KMS-11 (cell line): ENCODE data around the gene TIGAR.

Experiments
- H2AFZ ChIP-seq: fragments of 200-600 bp; sonication (generic); 2 replicates; pipeline ENCODE4 v1.6.1; 2016; ENCODE audit warnings: antibody characterized with exemption, mixed run types, low read depth
- H3K27ac ChIP-seq: fragments of 200-600 bp; sonication (generic); 2 replicates; pipeline ENCODE4 v1.6.1; 2016; ENCODE audit warnings: mild to moderate bottlenecking, mixed run types
- H3K27me3 ChIP-seq: fragments of 200-600 bp; sonication (generic); 2 replicates; pipeline ENCODE4 v1.6.1; 2017; ENCODE audit warnings: mild to moderate bottlenecking, low read depth, mixed run types, moderate library complexity; ENCODE audit not compliant: insufficient read depth
- H3K36me3 ChIP-seq: fragments of 200-600 bp; sonication (generic); 2 replicates; pipeline ENCODE4 v1.6.1; 2017; ENCODE audit warnings: mild to moderate bottlenecking, mixed run types; ENCODE audit not compliant: insufficient read depth
- H3K4me1 ChIP-seq: fragments of 200-600 bp; sonication (generic); 2 replicates; pipeline ENCODE4 v1.6.1; 2016; ENCODE audit warnings: mild to moderate bottlenecking, low read depth, mixed run types; ENCODE audit not compliant: poor library complexity, severe bottlenecking
- H3K4me2 ChIP-seq: fragments of 200-600 bp; sonication (generic); 2 replicates; pipeline ENCODE4 v1.7.0; 2016; ENCODE audit warnings: mild to moderate bottlenecking, mixed run types
- H3K4me3 ChIP-seq: fragments of 200-600 bp; sonication (generic); IDR thresholded peaks from 2 replicates; pipeline ENCODE4 v1.6.1; 2017; ENCODE audit warnings: low read depth, low read length, mixed read lengths; ENCODE audit not compliant: insufficient read depth
- H3K79me2 ChIP-seq: fragments of 200-600 bp; sonication (generic); 2 replicates; pipeline ENCODE4 v1.6.1; 2016; ENCODE audit warnings: low read depth, mixed run types; ENCODE audit not compliant: insufficient read depth
- H3K9ac ChIP-seq: fragments of 200-600 bp; sonication (generic); 2 replicates; pipeline ENCODE4 v1.6.1; 2016; ENCODE audit warnings: mild to moderate bottlenecking, mixed run types
- H4K20me1 ChIP-seq: fragments of 200-600 bp; sonication (generic); 2 replicates; pipeline ENCODE4 v1.6.1; 2016; ENCODE audit warnings: mild to moderate bottlenecking, mixed run types; ENCODE audit not compliant: insufficient read depth
- TF ChIP-seq, protein P1 (sequence below): fragments of 200-600 bp; sonication (generic); conservative IDR thresholded peaks from 2 replicates; pipeline ENCODE4 v1.6.1; 2017; ENCODE audit warnings: low read depth, mild to moderate bottlenecking, antibody characterized with exemption, low read length, moderate library complexity, mixed read lengths

TIGAR gene

DNA sequence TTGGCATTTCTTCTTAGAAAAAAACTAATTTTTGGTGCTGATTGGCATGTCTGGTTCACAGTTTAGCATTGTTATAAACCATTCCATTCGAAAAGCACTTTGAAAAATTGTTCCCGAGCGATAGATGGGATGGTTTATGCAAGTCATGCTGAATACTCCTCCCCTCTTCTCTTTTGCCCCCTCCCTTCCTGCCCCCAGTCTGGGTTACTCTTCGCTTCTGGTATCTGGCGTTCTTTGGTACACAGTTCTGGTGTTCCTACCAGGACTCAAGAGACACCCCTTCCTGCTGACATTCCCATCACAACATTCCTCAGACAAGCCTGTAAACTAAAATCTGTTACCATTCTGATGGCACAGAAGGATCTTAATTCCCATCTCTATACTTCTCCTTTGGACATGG, 20.1 kb upstream of the TIGAR start:
- Histone ChIP-seq H3K79me2 (peaks cover 22% of the 10 kb centered on the region; the same call in 1 of the 2 replicates), H3K27me3 (no peaks in the 10 kb centered on the region), H3K9ac (no peak overlapping the region), H2AFZ (no peak overlapping the region), H3K4me3 (no peak overlapping the region), H3K4me2 (no peak overlapping the region), H3K36me3 (peaks cover 23% of the 10 kb centered on the region; the same call in 1 of the 2 replicates), H4K20me1 (peaks cover 31% of the 10 kb centered on the region; the same call in 1 of the 2 replicates), H3K4me1 (peaks cover 5% of the 10 kb centered on the region), H3K27ac (no peak overlapping the region)
- TF ChIP-seq, protein P1, sequence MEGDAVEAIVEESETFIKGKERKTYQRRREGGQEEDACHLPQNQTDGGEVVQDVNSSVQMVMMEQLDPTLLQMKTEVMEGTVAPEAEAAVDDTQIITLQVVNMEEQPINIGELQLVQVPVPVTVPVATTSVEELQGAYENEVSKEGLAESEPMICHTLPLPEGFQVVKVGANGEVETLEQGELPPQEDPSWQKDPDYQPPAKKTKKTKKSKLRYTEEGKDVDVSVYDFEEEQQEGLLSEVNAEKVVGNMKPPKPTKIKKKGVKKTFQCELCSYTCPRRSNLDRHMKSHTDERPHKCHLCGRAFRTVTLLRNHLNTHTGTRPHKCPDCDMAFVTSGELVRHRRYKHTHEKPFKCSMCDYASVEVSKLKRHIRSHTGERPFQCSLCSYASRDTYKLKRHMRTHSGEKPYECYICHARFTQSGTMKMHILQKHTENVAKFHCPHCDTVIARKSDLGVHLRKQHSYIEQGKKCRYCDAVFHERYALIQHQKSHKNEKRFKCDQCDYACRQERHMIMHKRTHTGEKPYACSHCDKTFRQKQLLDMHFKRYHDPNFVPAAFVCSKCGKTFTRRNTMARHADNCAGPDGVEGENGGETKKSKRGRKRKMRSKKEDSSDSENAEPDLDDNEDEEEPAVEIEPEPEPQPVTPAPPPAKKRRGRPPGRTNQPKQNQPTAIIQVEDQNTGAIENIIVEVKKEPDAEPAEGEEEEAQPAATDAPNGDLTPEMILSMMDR: no peak

DNA sequence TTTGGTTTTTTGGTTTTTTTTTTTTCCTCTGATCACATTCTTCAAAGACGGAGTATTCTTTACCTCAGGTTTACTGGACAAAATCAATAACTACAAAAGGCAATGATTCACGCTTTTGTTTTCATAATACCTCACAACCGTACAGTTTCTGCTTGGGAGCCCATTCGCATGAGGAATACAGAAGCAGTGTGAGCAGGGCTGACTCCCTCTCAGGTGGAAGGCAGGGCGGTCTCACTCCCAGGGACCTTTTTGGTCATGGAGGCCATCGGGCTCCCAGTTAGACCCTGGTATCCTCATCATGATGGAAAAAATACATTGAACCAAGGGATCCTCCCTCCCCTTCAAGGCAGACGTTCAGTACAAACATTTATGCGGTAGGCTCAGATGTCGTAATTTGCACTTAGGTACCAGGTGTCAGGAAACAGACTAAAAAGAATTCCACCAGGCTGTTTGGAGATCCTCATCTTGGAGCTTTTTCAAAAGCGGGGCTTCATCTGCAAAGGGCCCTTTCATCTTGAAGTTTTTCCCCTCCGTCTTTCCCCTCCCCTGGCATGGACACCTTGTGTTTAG, 19.0 kb upstream of the TIGAR start:
- Histone ChIP-seq H3K27me3 (no peaks in the 10 kb centered on the region), H3K4me1 (peaks cover 5% of the 10 kb centered on the region), H3K9ac (no peak overlapping the region), H4K20me1 (peaks cover 25% of the 10 kb centered on the region; the same call in 1 of the 2 replicates), H3K4me3 (no peak overlapping the region), H3K36me3 (peaks cover 23% of the 10 kb centered on the region; the same call in 1 of the 2 replicates), H3K79me2 (peaks cover 13% of the 10 kb centered on the region; the same call in 1 of the 2 replicates), H2AFZ (no peak overlapping the region), H3K27ac (no peak overlapping the region), H3K4me2 (no peak overlapping the region)
- TF ChIP-seq, protein P1: no peak

DNA sequence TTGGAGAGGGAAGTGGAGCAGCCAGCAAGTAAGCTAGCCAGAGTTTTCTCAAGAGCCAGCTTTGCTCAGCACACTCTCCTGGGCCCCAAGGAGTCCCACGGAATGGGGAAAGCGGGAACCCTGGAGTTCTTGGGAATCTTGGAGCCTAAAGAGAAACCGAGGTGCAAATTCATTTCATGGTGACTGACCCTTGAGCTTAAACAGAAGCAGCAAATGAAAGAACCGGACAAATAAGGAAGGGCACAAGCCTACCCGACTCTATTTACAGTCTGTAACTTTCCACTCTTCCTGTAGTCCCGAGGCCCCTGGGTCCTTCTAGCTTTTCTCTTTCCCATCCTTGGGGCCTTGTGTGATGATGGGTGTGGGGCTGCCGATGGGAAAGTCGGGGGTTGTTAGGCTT, 18.1 kb upstream of the TIGAR start:
- H3K4me1 ChIP-seq: peaks cover 5% of the 10 kb centered on the region
- TF ChIP-seq, protein P1: no peak
- H2AFZ ChIP-seq: no peak overlapping the region
- H3K4me3 ChIP-seq: no peak overlapping the region
- H3K36me3 ChIP-seq: peaks cover 23% of the 10 kb centered on the region; the same call in 1 of the 2 replicates
- H4K20me1 ChIP-seq: peaks cover 21% of the 10 kb centered on the region; the same call in 1 of the 2 replicates
- peaks cover 11% of the 10 kb centered on the region; the same call in 1 of the 2 replicates for H3K79me2 ChIP-seq
- no peak overlapping the region for H3K9ac ChIP-seq
- H3K27me3 ChIP-seq: no peaks in the 10 kb centered on the region
- H3K4me2 ChIP-seq: no peak overlapping the region
- no peak overlapping the region for H3K27ac ChIP-seq

DNA sequence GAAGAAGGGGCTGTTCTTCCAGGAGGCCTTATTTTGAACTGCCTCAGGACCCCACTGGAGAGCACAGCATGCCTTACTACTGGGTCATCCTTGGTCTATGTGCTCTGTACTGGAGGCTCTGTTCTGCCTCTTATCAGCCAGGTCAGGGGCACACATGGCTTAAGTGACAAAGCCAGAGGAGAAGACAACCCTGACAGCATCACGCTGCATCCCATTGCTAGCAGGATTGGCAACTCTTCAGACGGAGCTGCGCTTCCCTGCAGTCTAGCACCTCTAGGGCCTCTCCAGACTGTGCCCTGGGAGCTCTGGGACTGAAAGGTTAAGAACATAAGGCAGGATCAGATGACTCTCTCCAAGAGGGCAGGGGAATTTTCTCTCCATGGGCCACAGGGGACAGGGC, 17.3 kb upstream of the TIGAR start:
- no peak overlapping the region for H2AFZ ChIP-seq
- H3K36me3 ChIP-seq: peaks cover 23% of the 10 kb centered on the region; the same call in 1 of the 2 replicates
- no peak overlapping the region for H3K27ac ChIP-seq
- TF ChIP-seq, protein P1: no peak
- no peak overlapping the region for H3K4me2 ChIP-seq
- peaks cover 5% of the 10 kb centered on the region for H3K4me1 ChIP-seq
- H4K20me1 ChIP-seq: peaks cover 21% of the 10 kb centered on the region; the same call in 1 of the 2 replicates
- no peaks in the 10 kb centered on the region for H3K27me3 ChIP-seq
- H3K9ac ChIP-seq: no peak overlapping the region
- H3K4me3 ChIP-seq: no peak overlapping the region
- H3K79me2 ChIP-seq: peaks cover 5% of the 10 kb centered on the region; the same call in 1 of the 2 replicates
